ENCODE measurements around the gene CCSAP.

GRCh38 chr1:229278120-229278741, 64.6 kb downstream of the CCSAP start:
- TF ChIP-seq CTCF (IDR thresholded peaks at IDR 0.05) (no peak), ZFX (IDR thresholded peaks at IDR 0.05; ENCODE audit: borderline replicate concordance) (no peak)

All from 22Rv1 (cell line).